Inflammatory macrophage treated with lipopolysaccharide for 1 hour (primary cell): Measurements from ENCODE around the gene COPS9.

Experiments used
- DNase-seq, 2 donors: peaks; one replicate each; pipeline ENCODE4 v3.0.0-alpha.2; 2020 to 2022

Gene COPS9

GRCh38 chr2:240106765-240107476, 29.2 kb downstream of the COPS9 start:
- no peak for DNase-seq

- DNase-seq, result no peak
Observed at GRCh38 chr2:240105982-240106381, 30.1 kb downstream of the COPS9 start.

DNA sequence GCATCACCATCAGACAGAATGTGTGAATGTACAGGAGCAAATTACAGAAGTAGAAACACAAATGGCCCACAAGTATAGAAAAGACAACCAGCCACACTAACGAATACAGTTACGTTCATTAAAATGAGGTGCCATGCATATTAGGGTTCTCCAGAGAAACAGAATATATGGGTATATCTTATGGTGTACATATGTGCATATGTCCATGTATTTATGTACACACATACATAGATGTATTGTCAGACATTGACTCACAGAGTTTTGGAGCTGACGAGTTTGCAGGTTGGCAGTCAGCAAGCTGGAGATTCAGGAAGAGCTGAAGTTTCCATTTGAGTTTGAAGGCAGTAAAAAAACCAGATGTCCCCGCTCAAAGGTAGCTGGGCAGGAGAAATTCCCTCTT, 33.0 kb downstream of the COPS9 start:
- DNase-seq, result no peak

DNA sequence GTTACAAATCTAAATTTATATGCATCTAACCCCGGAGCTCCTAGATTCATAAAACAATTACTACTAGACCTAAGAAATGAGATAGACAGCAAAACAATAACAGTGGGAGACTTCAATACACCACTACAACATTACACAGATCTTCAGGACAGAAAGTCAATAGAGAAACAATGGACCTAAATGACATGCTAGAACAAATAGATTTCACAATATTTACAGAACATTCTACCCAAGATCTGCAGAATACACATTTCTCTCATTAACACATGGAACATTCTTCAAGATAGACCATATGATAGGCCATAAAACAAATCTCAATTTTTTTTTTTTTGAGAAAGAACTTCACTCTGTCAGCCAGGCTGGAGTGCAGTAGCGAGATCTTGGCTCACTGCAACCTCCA, 37.8 kb downstream of the COPS9 start:
- DNase-seq, result no peak

DNA sequence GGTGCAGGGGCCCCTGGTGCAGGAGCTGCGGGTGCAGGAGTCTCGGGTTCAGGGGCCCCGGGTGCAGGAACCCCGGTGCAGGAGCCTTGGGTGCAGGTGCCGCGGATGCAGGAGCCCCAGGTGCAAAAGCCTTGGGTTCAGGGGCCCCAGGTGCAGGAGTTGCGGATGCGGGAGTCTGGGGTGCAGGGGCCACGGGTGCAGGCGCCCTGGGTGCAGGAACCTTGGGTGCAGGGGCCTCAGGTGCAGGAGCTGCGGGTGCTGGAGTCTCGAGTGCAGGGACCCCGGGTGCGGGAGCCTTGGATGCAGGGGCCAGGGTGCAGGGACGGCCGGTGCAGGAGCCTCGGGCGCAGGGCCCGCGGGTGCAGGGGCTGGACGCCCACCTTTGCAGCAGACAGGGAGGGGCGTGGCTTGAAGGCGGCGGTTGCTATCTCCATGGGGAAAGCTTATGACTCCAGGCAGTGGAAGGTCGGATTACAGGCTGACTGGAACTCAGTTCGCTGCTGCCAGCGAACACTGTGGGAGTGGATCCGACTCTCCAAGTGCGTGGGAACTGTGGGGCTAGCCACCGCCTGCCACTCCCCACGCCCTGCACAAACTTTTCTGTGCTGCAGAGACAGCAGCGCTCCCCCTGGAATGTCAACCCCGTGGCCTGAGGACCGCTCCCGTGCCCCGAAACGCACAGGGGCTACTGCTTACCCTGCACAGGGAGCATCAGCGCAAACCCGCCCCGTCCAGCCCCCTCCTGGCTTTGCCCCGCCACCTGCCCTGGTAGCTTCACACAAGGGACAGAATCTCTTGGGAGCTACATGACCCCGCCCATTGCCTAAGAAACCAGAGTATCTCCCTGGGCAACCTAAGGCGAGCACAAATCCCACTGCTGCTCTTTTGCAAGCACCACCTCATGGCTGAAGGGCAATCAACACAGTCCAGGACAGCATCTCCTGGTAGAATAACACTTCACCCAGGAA, 40.3 kb downstream of the COPS9 start:
- no peak for DNase-seq

GRCh38 chr2:240089306-240089705, 46.8 kb downstream of the COPS9 start:
- DNase-seq, result no peak

DNA sequence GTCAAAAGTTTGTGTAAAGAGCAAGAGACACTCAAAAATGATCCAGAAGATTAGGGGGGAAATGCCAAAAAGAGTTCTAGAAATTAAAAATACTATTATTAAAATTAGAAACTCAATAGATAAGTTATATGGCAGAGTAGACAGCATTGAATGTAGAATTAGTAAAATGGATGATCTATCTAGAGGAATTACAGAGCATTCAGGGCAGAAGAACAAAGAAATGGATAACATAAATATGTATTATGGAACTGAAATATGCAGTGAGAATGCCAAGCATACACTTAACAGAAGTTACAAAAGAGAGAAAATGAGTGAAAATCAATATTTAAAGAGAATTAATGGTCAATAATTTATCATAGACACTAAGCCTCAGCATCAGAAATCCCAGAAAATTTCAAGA, 49.5 kb downstream of the COPS9 start:
- no peak for DNase-seq
